IMR-90 (cell line): ENCODE data around the gene VGLL1. TPM values are rescaled to one million over a fixed set of nuclear protein-coding genes. Genes with fewer than 3 reads are reported as not detected.

Experiments
- ATAC-seq: fragments of 200-7000 bp; cut with Tn5 transposase; 2 replicates; pipeline ENCODE4 v1.9.1; 2020; ENCODE audit warnings: low read depth, mild to moderate bottlenecking, moderate library complexity
- BruUV-seq: library from RNA; stranded (reverse); fragments of 400-500 nt; replicated peaks from 2 replicates; lab custom pipeline; 2021; lab: Mats Ljungman, UMichigan
- CTCF ChIA-PET: fragments of 300-600 bp; formaldehyde crosslinking; extraction: SDS; loops from one replicate; lab custom pipeline; 2021; ENCODE audit warnings: antibody characterized with exemption; lab: Yijun Ruan, JAX
- POLR2A ChIA-PET: fragments of 300-600 bp; sonication (Branson Sonifier 250); formaldehyde crosslinking; loops from one replicate; lab custom pipeline; 2022; ENCODE audit warnings: antibody characterized with exemption; ENCODE audit not compliant: unreplicated experiment; lab: Charles Lee
- DNase-seq: peaks from one replicate; pipeline ENCODE4 v3.0.0; 2013
- H2AFZ ChIP-seq: replicated peaks from 2 replicates; pipeline ENCODE3; 2013; ENCODE audit warnings: low read length, mild to moderate bottlenecking; ENCODE audit not compliant: poor library complexity
- H2AK5ac ChIP-seq: 2 replicates; pipeline ENCODE4 v1.6.1; 2013; ENCODE audit warnings: low read depth, low read length, inconsistent platforms
- H2AK9ac ChIP-seq: replicated peaks from 2 replicates; pipeline ENCODE3; 2013; ENCODE audit warnings: mild to moderate bottlenecking, low read depth, low read length, moderate library complexity; ENCODE audit not compliant: poor library complexity
- H2BK120ac ChIP-seq: 2 replicates; pipeline ENCODE4 v1.6.1; 2013; ENCODE audit warnings: low read depth, low read length, inconsistent platforms
- H2BK15ac ChIP-seq: 3 replicates; pipeline ENCODE4 v1.6.1; 2013; ENCODE audit warnings: low read depth, low read length, inconsistent platforms
- H2BK20ac ChIP-seq: 2 replicates; pipeline ENCODE4 v1.6.1; 2013; ENCODE audit warnings: low read depth, mild to moderate bottlenecking, inconsistent platforms, low read length, moderate library complexity
- H2BK5ac ChIP-seq: 2 replicates; pipeline ENCODE4 v1.6.1; 2013; ENCODE audit warnings: mild to moderate bottlenecking, low read depth, low read length, inconsistent platforms; ENCODE audit not compliant: poor library complexity, severe bottlenecking
- H3K14ac ChIP-seq: replicated peaks from 2 replicates; pipeline ENCODE4 v1.6.1; 2013; ENCODE audit warnings: low read depth, low read length, inconsistent platforms
- H3K18ac ChIP-seq: 2 replicates; pipeline ENCODE4 v1.6.1; 2013; ENCODE audit warnings: low read depth, low read length, control low read depth
- H3K23ac ChIP-seq: 2 replicates; pipeline ENCODE4 v1.6.1; 2013; ENCODE audit warnings: low read depth, low read length, inconsistent platforms
- H3K27ac ChIP-seq: 2 replicates; pipeline ENCODE4 v1.5.1; 2013; ENCODE audit warnings: mild to moderate bottlenecking, control low read depth, low read length; ENCODE audit not compliant: insufficient read depth
- H3K27me3 ChIP-seq: 2 replicates; pipeline ENCODE4 v1.6.1; 2013; ENCODE audit warnings: low read length; ENCODE audit not compliant: control insufficient read depth, insufficient read depth
- H3K36me3 ChIP-seq: 2 replicates; pipeline ENCODE4 v1.6.1; 2013; ENCODE audit warnings: low read length, mixed read lengths; ENCODE audit not compliant: control insufficient read depth, insufficient read depth
- H3K4ac ChIP-seq: 2 replicates; pipeline ENCODE4 v1.6.1; 2013; ENCODE audit warnings: low read depth, low read length, inconsistent platforms
- H3K4me1 ChIP-seq: 2 replicates; pipeline ENCODE4 v1.6.1; 2013; ENCODE audit warnings: low read length, mixed read lengths; ENCODE audit not compliant: control insufficient read depth, insufficient read depth
- H3K4me2 ChIP-seq: 2 replicates; pipeline ENCODE4 v1.6.1; 2013; ENCODE audit warnings: low read depth, mild to moderate bottlenecking, control low read depth, low read length, moderate library complexity
- H3K4me3 ChIP-seq: 2 replicates; pipeline ENCODE4 v1.5.1; 2013; ENCODE audit warnings: low read depth, mild to moderate bottlenecking, control low read depth, low read length, moderate library complexity; ENCODE audit not compliant: insufficient read depth
- H3K56ac ChIP-seq: 2 replicates; pipeline ENCODE4 v1.6.1; 2013; ENCODE audit warnings: low read length, inconsistent platforms; ENCODE audit not compliant: insufficient read depth; ENCODE audit errors: extremely low read depth
- H3K79me1 ChIP-seq, 2 experiments: 2 replicates each; pipeline ENCODE4 v1.6.1; 2013; ENCODE audit warnings: low read length in 2 of 2, inconsistent platforms in 1 of 2, low read depth in 1 of 2
- H3K9ac ChIP-seq: 2 replicates; pipeline ENCODE4 v1.6.1; 2013; ENCODE audit warnings: low read depth, low read length, control low read depth
- H3K9me1 ChIP-seq: 2 replicates; pipeline ENCODE4 v1.6.1; 2013; ENCODE audit warnings: low read length, inconsistent platforms; ENCODE audit not compliant: insufficient read depth
- H3K9me3 ChIP-seq: 2 replicates; pipeline ENCODE4 v1.6.1; 2013; ENCODE audit warnings: low read length; ENCODE audit not compliant: control insufficient read depth, insufficient read depth
- H4K20me1 ChIP-seq: 2 replicates; pipeline ENCODE4 v1.6.1; 2013; ENCODE audit warnings: low read length, inconsistent platforms; ENCODE audit not compliant: insufficient read depth
- H4K5ac ChIP-seq: 2 replicates; pipeline ENCODE4 v1.6.1; 2013; ENCODE audit warnings: mild to moderate bottlenecking, low read depth, low read length, control low read depth
- H4K8ac ChIP-seq, 2 experiments: 2 replicates each; pipeline ENCODE4 v1.6.1; 2013; ENCODE audit warnings: low read depth in 2 of 2, low read length in 2 of 2, control low read depth in 1 of 2, inconsistent platforms in 1 of 2
- H4K91ac ChIP-seq: 2 replicates; pipeline ENCODE4 v1.6.1; 2013; ENCODE audit warnings: low read depth, low read length, inconsistent platforms; ENCODE audit not compliant: insufficient read depth
- RAD21 ChIP-seq: IDR thresholded peaks from 2 replicates; pipeline ENCODE4 v1.6.1; 2012; ENCODE audit warnings: low read length, improper control_type of control experiment
- WGBS, 2 experiments: methylation state at CpG; one replicate each; pipeline versions ENCODE4 v1.1.5 to v1.1.7; 2013; ENCODE audit warnings: missing lambda C conversion rate in 2 of 2; ENCODE audit not compliant: insufficient read length in 1 of 2; ENCODE audit errors: extremely low coverage in 2 of 2; 5-methylcytosine and 5-hydroxymethylcytosine counted together
- dilution Hi-C: fragments of 300-500 bp; cut with HindIII; formaldehyde crosslinking; loops from one replicate; pipeline ENCODE4 v1.14.3; 2018; ENCODE audit warnings: low sequenced_read_pairs; ENCODE audit not compliant: unreplicated experiment
- in situ Hi-C: fragments of 300-500 bp; cut with MboI; formaldehyde crosslinking; loops from 3 replicates; pipeline ENCODE4 v1.14.3; 2019; ENCODE audit warnings: low sequenced_read_pairs, inconsistent platforms, mixed read lengths
- intact Hi-C: fragments of 100-400 bp; cut with micrococcal nuclease; formaldehyde crosslinking; loops from 2 replicates; pipeline ENCODE4 v1.10.0; 2022
- polyA plus RNA-seq, 3 experiments: library from polyadenylated mRNA; depleted of rRNA; stranded (reverse); fragments of >200 nt; gene quantifications; 2 replicates each; pipeline ENCODE4 v1.2.3, GENCODE V29; 2012; ENCODE audit warnings: low replicate concordance in 1 of 3
- total RNA-seq: library from RNA; depleted of rRNA; stranded (reverse); fragments of >200 nt; gene quantifications from 2 replicates; pipeline ENCODE4 v1.2.3, GENCODE V29; 2012

The VGLL1 gene
- total and polyA plus RNA-seq, 2 of the 4 experiments (the other 2 are of a cell fraction): not detected

- no peak for ATAC-seq
- no TSS peak for BruUV-seq
Observed at GRCh38 chrX:136598631-136599030, 66.6 kb downstream of the VGLL1 start.

More at GRCh38 chrX:136598631-136599030, 66.6 kb downstream of the VGLL1 start:
- POLR2A ChIA-PET: no interaction called here
- Histone ChIP-seq H3K9ac (no peak overlapping the region), H2BK20ac (no peak overlapping the region), H2BK15ac (no peak overlapping the region), H3K9me1 (no peaks in the 10 kb centered on the region), H3K4ac (no peak overlapping the region), H3K27ac (no peak overlapping the region), H3K4me2 (no peak overlapping the region), H2AFZ (no peak overlapping the region), H4K5ac (no peak overlapping the region), H2BK5ac (no peak overlapping the region), H3K23ac (no peak overlapping the region), H4K20me1 (no peaks in the 10 kb centered on the region), H4K8ac (no peak overlapping the region), H4K91ac (no peak overlapping the region), H3K9me3 (no peaks in the 10 kb centered on the region), H2AK9ac (no peak overlapping the region), H3K4me1 (no peaks in the 10 kb centered on the region), H3K56ac (no peak overlapping the region), H3K14ac (no peak overlapping the region), H3K79me1 (no peaks in the 10 kb centered on the region), H3K27me3 (no peaks in the 10 kb centered on the region), H2BK120ac (no peak overlapping the region), H3K18ac (no peak overlapping the region), H3K36me3 (no peaks in the 10 kb centered on the region), H3K4me3 (no peak overlapping the region), H2AK5ac (no peak overlapping the region)
- CTCF ChIA-PET: interaction anchor here (0.6 kb wide), 1 partner anchor 403 kb away, joined by 4 read pairs; no protein-coding TSS in a partner anchor
- no peak for DNase-seq
- intact Hi-C loops (no loop called here), in situ Hi-C loops (no loop called here), dilution Hi-C loops (no loop called here)
- no CpG with 5 or more reads among the region's 8 CpGs for WGBS, 2 experiments
- TF ChIP-seq RAD21: no peak
